Naive thymus-derived CD8-positive, alpha-beta T cell (primary cell): Measurements from ENCODE around the gene TRAF7. TPM values are rescaled to one million over a fixed set of nuclear protein-coding genes. Genes with fewer than 3 reads are reported as not detected.
"Not testable (repeated sequence)": the region's sequence is repeated elsewhere in the genome, so short reads cannot be mapped to it uniquely, and the experiment has no call there.

ENCODE experiments used
- ATAC-seq, 2 donors: fragments of 150-1000 bp; cut with Tn5 transposase in 1 of 2; sonication (Bioruptor Pico), chemical (Tn5 transposase) in 1 of 2; 1 replicate in 1 of 2; 2 replicates in 1 of 2; pipeline ENCODE4 v1.10.0; 2021; ENCODE audit warnings: mild to moderate bottlenecking in 2 of 2, moderate library complexity in 2 of 2
- POLR2A ChIA-PET: fragments of 350-600 bp; sonication (Branson Sonifier 250); formaldehyde crosslinking; loops from one replicate; lab custom pipeline; 2021; ENCODE audit warnings: antibody characterized with exemption; lab: Charles Lee
- DNase-seq, 10 donors: peaks; one replicate each; pipeline versions ENCODE4 v3.0.0 to v3.0.0-alpha.2; 2020 to 2022
- H3K27ac Mint-ChIP-seq, 10 donors: one replicate each; pipeline ENCODE4 v1.8.0; 2020 to 2022; ENCODE audit warnings: mild to moderate bottlenecking in 10 of 10, mixed read lengths in 10 of 10, moderate library complexity in 4 of 10, inconsistent platforms in 1 of 10
- H3K27me3 Mint-ChIP-seq, 5 donors: one replicate each; pipeline ENCODE4 v1.8.0; 2021 to 2022; ENCODE audit warnings: mixed read lengths in 5 of 5
- H3K36me3 Mint-ChIP-seq, 3 donors: one replicate each; pipeline ENCODE4 v1.8.0; 2020 to 2022; ENCODE audit warnings: mixed read lengths in 3 of 3, mild to moderate bottlenecking in 2 of 3, inconsistent platforms in 1 of 3
- H3K4me1 Mint-ChIP-seq, 4 donors: one replicate each; pipeline ENCODE4 v1.8.0; 2021 to 2022; ENCODE audit warnings: mixed read lengths in 4 of 4
- H3K4me3 Mint-ChIP-seq, 10 donors: one replicate each; pipeline ENCODE4 v1.8.0; 2020 to 2022; ENCODE audit warnings: mild to moderate bottlenecking in 10 of 10, mixed read lengths in 10 of 10, moderate library complexity in 6 of 10, inconsistent platforms in 1 of 10
- H3K9me3 Mint-ChIP-seq, 9 donors: one replicate each; pipeline ENCODE4 v1.8.0; 2020 to 2022; ENCODE audit warnings: mixed read lengths in 9 of 9, mild to moderate bottlenecking in 3 of 9, inconsistent platforms in 1 of 9, moderate library complexity in 1 of 9
- polyA plus RNA-seq, 3 donors: library from polyadenylated mRNA; unstranded; fragments of 300-500 nt; fragmentation: Illumina TruSeq; gene quantifications; one replicate each; pipeline ENCODE4 v1.2.3, GENCODE V29; 2021
- total RNA-seq, 8 experiments: library from RNA in 2 of 8; stranded (reverse) in 2 of 8; gene quantifications; one replicate each; pipeline ENCODE4 v1.2.3 and lab custom pipeline; 2021 to 2026

The TRAF7 gene
- total and polyA plus RNA-seq, 5 experiments from 2014 or later, result 3.5 to 39.5 (median 8.8) TPM

- no peaks in the 10 kb centered on the region for H3K36me3 Mint-ChIP-seq
Observed at GRCh38 chr16:2195322-2196161, 40.0 kb downstream of the TRAF7 start.

GRCh38 chr16:2196162-2196980, 40.8 kb downstream of the TRAF7 start, which contains the start of gene CASKIN1:
Gene CASKIN1 (minus strand): TSS chr16:2196605. CDS start chr16:2196432, 173 bp downstream.
- POLR2A ChIA-PET, result interaction anchor here (0.7 to 3.6 kb wide), 3 partner anchors 8 to 64 kb away, joined by 3 to 12 read pairs (median 10); partner anchors contain the start of genes MLST8 and TRAF7
- peaks cover 2 to 15% (median 7%) of the 10 kb centered on the region in 4 donors for H3K4me1 Mint-ChIP-seq
- H3K36me3 Mint-ChIP-seq, result no peaks in the 10 kb centered on the region
- no peaks in the 10 kb centered on the region for H3K9me3 Mint-ChIP-seq
- DNase-seq (peak in 2 of 10 donors; percentile 15 to 31), ATAC-seq (peak; percentile 57 to 62)
- H3K27ac Mint-ChIP-seq, result no peak within 1 kb of the TSS
- H3K4me3 Mint-ChIP-seq, result peak within 1 kb of the TSS; percentile 24 to 73 (median 58)
- H3K27me3 Mint-ChIP-seq, result peaks cover 6 to 32% (median 19%) of the 10 kb centered on the region in 5 donors

More at GRCh38 chr16:2195322-2196161, 40.0 kb downstream of the TRAF7 start:
- H3K4me1 Mint-ChIP-seq, result peaks cover 2 to 15% (median 7%) of the 10 kb centered on the region in 4 donors
- DNase-seq, result no peak
- H3K27ac Mint-ChIP-seq, result no peak overlapping the region
- peaks cover 6 to 32% (median 19%) of the 10 kb centered on the region in 5 donors for H3K27me3 Mint-ChIP-seq
- POLR2A ChIA-PET, result interaction anchor here (0.5 to 3.6 kb wide), 8 partner anchors 9 to 306 kb away, joined by 3 to 13 read pairs (median 8); partner anchors contain the start of genes ABCA3, ECI1, MLST8 and TRAF7
- H3K9me3 Mint-ChIP-seq, result no peaks in the 10 kb centered on the region
- peak overlapping the region in 7 of 10 donors; percentile 2 to 79 (median 50) for H3K4me3 Mint-ChIP-seq
- peak; percentile 36 to 43 for ATAC-seq

- ATAC-seq (no peak), DNase-seq (peak in 1 of 10 donors; percentile 2)
- Mint-ChIP-seq H3K4me3 (peak overlapping the region; percentile 24 to 72 (median 54)), H3K9me3 (no peaks in the 10 kb centered on the region), H3K4me1 (peaks cover 2 to 15% (median 7%) of the 10 kb centered on the region in 4 donors), H3K36me3 (no peaks in the 10 kb centered on the region), H3K27ac (no peak overlapping the region), H3K27me3 (peaks cover 6 to 32% (median 19%) of the 10 kb centered on the region in 5 donors)
- POLR2A ChIA-PET, result interaction anchor here (3.6 kb wide), 1 partner anchor 8 kb away, joined by 12 read pairs; the partner anchor contains the start of gene MLST8
Observed at GRCh38 chr16:2196981-2197511, 41.5 kb downstream of the TRAF7 start.

GRCh38 chr16:2197765-2198164, 42.2 kb downstream of the TRAF7 start:
- POLR2A ChIA-PET, result no interaction called here
- H3K27ac Mint-ChIP-seq, result no peak overlapping the region
- no peaks in the 10 kb centered on the region for H3K9me3 Mint-ChIP-seq
- peaks cover 6 to 32% (median 19%) of the 10 kb centered on the region in 5 donors for H3K27me3 Mint-ChIP-seq
- DNase-seq (no peak), ATAC-seq (no peak)
- H3K4me3 Mint-ChIP-seq, result peak overlapping the region; percentile 29 to 72 (median 58)
- H3K36me3 Mint-ChIP-seq, result no peaks in the 10 kb centered on the region
- peaks cover 2 to 15% (median 7%) of the 10 kb centered on the region in 4 donors for H3K4me1 Mint-ChIP-seq

GRCh38 chr16:2198283-2198682, 42.7 kb downstream of the TRAF7 start:
- POLR2A ChIA-PET, result no interaction called here
- H3K36me3 Mint-ChIP-seq, result no peaks in the 10 kb centered on the region
- ATAC-seq (no peak), DNase-seq (no peak)
- H3K27me3 Mint-ChIP-seq, result peaks cover 6 to 32% (median 19%) of the 10 kb centered on the region in 5 donors
- peaks cover 2 to 15% (median 7%) of the 10 kb centered on the region in 4 donors for H3K4me1 Mint-ChIP-seq
- no peak overlapping the region for H3K27ac Mint-ChIP-seq
- no peaks in the 10 kb centered on the region for H3K9me3 Mint-ChIP-seq
- H3K4me3 Mint-ChIP-seq, result peak overlapping the region; percentile 29 to 72 (median 56)

- H3K27me3 Mint-ChIP-seq, result peaks cover 6 to 32% (median 19%) of the 10 kb centered on the region in 5 donors
- POLR2A ChIA-PET, result no interaction called here
- DNase-seq (no peak), ATAC-seq (no peak)
- H3K4me3 Mint-ChIP-seq, result peak overlapping the region in 1 of 10 donors; percentile 9
- H3K9me3 Mint-ChIP-seq, result no peaks in the 10 kb centered on the region
- peaks cover 3 to 15% (median 8%) of the 10 kb centered on the region in 4 donors for H3K4me1 Mint-ChIP-seq
- no peak overlapping the region for H3K27ac Mint-ChIP-seq
- no peaks in the 10 kb centered on the region for H3K36me3 Mint-ChIP-seq
Observed at GRCh38 chr16:2199095-2199494, 43.5 kb downstream of the TRAF7 start.

- Mint-ChIP-seq H3K27me3 (peaks cover 6 to 31% (median 19%) of the 10 kb centered on the region in 5 donors), H3K9me3 (no peaks in the 10 kb centered on the region), H3K36me3 (no peaks in the 10 kb centered on the region), H3K4me3 (no peak overlapping the region), H3K4me1 (peaks cover 7 to 20% (median 13%) of the 10 kb centered on the region in 4 donors), H3K27ac (no peak overlapping the region)
- POLR2A ChIA-PET, result no interaction called here
- DNase-seq, result no peak
- ATAC-seq, result no peak
Observed at GRCh38 chr16:2199621-2200139, 44.1 kb downstream of the TRAF7 start.

- DNase-seq (no peak), ATAC-seq (no peak)
- H3K4me1 Mint-ChIP-seq, result peaks cover 6 to 15% (median 8%) of the 10 kb centered on the region in 4 donors
- H3K9me3 Mint-ChIP-seq, result no peaks in the 10 kb centered on the region
- H3K4me3 Mint-ChIP-seq, result no peak overlapping the region
- H3K27me3 Mint-ChIP-seq, result peaks cover 3 to 27% (median 17%) of the 10 kb centered on the region in 5 donors
- H3K36me3 Mint-ChIP-seq, result no peaks in the 10 kb centered on the region
- no peak overlapping the region for H3K27ac Mint-ChIP-seq
- POLR2A ChIA-PET, result no interaction called here
Observed at GRCh38 chr16:2200313-2200712, 44.7 kb downstream of the TRAF7 start.

- not testable (repeated sequence) for ATAC-seq, DNase-seq, H3K9me3 Mint-ChIP-seq
- H3K27me3 Mint-ChIP-seq, result peaks cover 0 to 14% (median 9%) of the 10 kb centered on the region in 5 donors
- H3K27ac Mint-ChIP-seq, result peak overlapping the region in 5 of 10 donors; percentile 32 to 60 (median 52)
- H3K36me3 Mint-ChIP-seq, result peaks cover 0 to 11% (median 7%) of the 10 kb centered on the region in 3 donors
- POLR2A ChIA-PET, result interaction anchor here (1.0 to 5.3 kb wide), 5 partner anchors 8 to 49 kb away, joined by 3 to 58 read pairs (median 12); partner anchors contain the start of genes CASKIN1, PGP and TRAF7
- H3K4me1 Mint-ChIP-seq, result peaks cover 11 to 27% (median 25%) of the 10 kb centered on the region in 4 donors
- H3K4me3 Mint-ChIP-seq, result peak overlapping the region in 9 of 10 donors; percentile 38 to 85 (median 75)
Observed at GRCh38 chr16:2203119-2203688, 47.6 kb downstream of the TRAF7 start.

- peak overlapping the region; percentile 61 to 89 (median 82) for H3K27ac Mint-ChIP-seq
- DNase-seq (no peak), ATAC-seq (no peak)
- H3K27me3 Mint-ChIP-seq, result peaks cover 0 to 6% (median 0%) of the 10 kb centered on the region in 5 donors
- peak overlapping the region; percentile 75 to 88 (median 80) for H3K4me3 Mint-ChIP-seq
- peaks cover 11 to 28% (median 25%) of the 10 kb centered on the region in 4 donors for H3K4me1 Mint-ChIP-seq
- H3K9me3 Mint-ChIP-seq, result no peaks in the 10 kb centered on the region
- POLR2A ChIA-PET, result interaction anchor here (0.6 to 5.3 kb wide), 13 partner anchors 9 to 477 kb away, joined by 3 to 58 read pairs (median 4); partner anchors contain the start of genes CASKIN1, E4F1, ECI1 and NHERF2
- peaks cover 0 to 21% (median 8%) of the 10 kb centered on the region in 3 donors for H3K36me3 Mint-ChIP-seq
Observed at GRCh38 chr16:2204416-2205103, 49.0 kb downstream of the TRAF7 start.
